ENCODE data around the gene TMTC1. TPM values are rescaled to one million over a fixed set of nuclear protein-coding genes. Genes with fewer than 3 reads are reported as not detected.

Gene TMTC1
- polyA plus RNA-seq, 4 donors: 1.1 to 11.4 (median 1.1) TPM

GRCh38 chr12:29580971-29581370 lies 202.8 kb downstream of the TMTC1 start:
- Histone ChIP-seq H3K36me3 (ENCODE audit: control insufficient read depth in 3 of 3, insufficient read depth in 2 of 3, low read depth in 1 of 3, low read length in 3 of 3) (no peaks in the 10 kb centered on the region), H3K9me3 (ENCODE audit: control insufficient read depth in 2 of 2, insufficient read depth in 1 of 2, low read depth in 1 of 2, low read length in 1 of 2) (no peaks in the 10 kb centered on the region), H3K27me3 (ENCODE audit: control insufficient read depth in 3 of 3, insufficient read depth in 3 of 3, low read length in 3 of 3) (peaks cover 0 to 1% (median 0%) of the 10 kb centered on the region in 3 donors), H3K27ac (ENCODE audit: low read depth in 1 of 3, low read length in 2 of 3) (no peak overlapping the region), H3K4me3 (ENCODE audit: low read depth in 1 of 3, low read length in 3 of 3) (no peak overlapping the region), H3K4me1 (ENCODE audit: control insufficient read depth in 3 of 3, insufficient read depth in 2 of 3, low read depth in 1 of 3, low read length in 2 of 3) (peaks cover 0 to 6% (median 0%) of the 10 kb centered on the region in 3 donors)
- FAIRE-seq (no peak), DNase-seq (no peak)
- WGBS, 3 donors: 71 to 73% (median 72%) methylated on average over 1 of the region's 1 CpG

DNA sequence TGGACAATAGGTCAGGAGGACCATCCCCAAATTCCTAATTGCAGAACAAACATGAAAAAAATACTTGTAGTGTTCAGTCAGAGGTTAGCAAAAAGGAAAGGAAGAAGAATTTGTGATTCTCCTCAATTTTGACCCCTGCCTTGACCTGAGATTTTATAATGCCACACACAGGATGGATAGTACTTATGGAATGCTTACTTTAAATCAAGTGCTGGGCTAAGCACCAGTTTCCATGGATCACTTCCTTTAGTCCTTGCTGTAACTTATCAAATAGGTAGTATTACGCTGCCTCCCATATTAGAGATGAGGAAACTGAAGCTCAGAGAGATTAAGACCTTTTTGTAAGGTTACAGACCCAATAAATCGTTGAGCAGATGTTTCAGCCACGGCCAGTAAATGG lies 205.0 kb downstream of the TMTC1 start:
- Histone ChIP-seq H3K4me1 (ENCODE audit: control insufficient read depth in 3 of 3, insufficient read depth in 2 of 3, low read depth in 1 of 3, low read length in 2 of 3) (peaks cover 0 to 6% (median 0%) of the 10 kb centered on the region in 3 donors), H3K4me3 (ENCODE audit: low read depth in 1 of 3, low read length in 3 of 3) (no peak overlapping the region), H3K27me3 (ENCODE audit: control insufficient read depth in 3 of 3, insufficient read depth in 3 of 3, low read length in 3 of 3) (peaks cover 0 to 1% (median 0%) of the 10 kb centered on the region in 3 donors), H3K36me3 (ENCODE audit: control insufficient read depth in 3 of 3, insufficient read depth in 2 of 3, low read depth in 1 of 3, low read length in 3 of 3) (no peaks in the 10 kb centered on the region), H3K9me3 (ENCODE audit: control insufficient read depth in 2 of 2, insufficient read depth in 1 of 2, low read depth in 1 of 2, low read length in 1 of 2) (no peaks in the 10 kb centered on the region), H3K27ac (ENCODE audit: low read depth in 1 of 3, low read length in 2 of 3) (no peak overlapping the region)
- FAIRE-seq: no peak
- DNase-seq: no peak
- 56 to 65% (median 58%) methylated on average over 3 of the region's 3 CpGs for WGBS, 3 donors

DNA sequence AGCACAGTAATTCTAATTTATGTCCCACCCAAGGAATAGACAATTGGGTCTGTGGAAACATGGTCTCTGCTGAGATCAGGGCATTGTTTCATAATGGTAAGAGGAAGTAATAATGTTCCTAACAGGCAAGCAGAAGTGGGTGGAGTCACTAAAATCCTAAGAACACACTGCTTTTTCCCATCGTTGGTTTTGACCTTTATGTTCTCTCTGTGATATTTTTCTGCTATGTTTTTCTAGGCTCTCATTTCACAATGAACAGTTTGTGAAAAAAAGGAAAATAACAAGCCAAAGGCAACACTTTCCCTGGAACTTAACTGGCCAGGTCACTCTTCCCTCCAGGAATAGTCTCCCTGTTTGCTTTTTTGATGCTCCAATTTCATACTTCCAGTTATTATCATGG lies 205.7 kb downstream of the TMTC1 start:
- Histone ChIP-seq H3K4me3 (ENCODE audit: low read depth in 1 of 3, low read length in 3 of 3) (no peak overlapping the region), H3K36me3 (ENCODE audit: control insufficient read depth in 3 of 3, insufficient read depth in 2 of 3, low read depth in 1 of 3, low read length in 3 of 3) (no peaks in the 10 kb centered on the region), H3K27me3 (ENCODE audit: control insufficient read depth in 3 of 3, insufficient read depth in 3 of 3, low read length in 3 of 3) (peaks cover 0 to 1% (median 0%) of the 10 kb centered on the region in 3 donors), H3K27ac (ENCODE audit: low read depth in 1 of 3, low read length in 2 of 3) (no peak overlapping the region), H3K9me3 (ENCODE audit: control insufficient read depth in 2 of 2, insufficient read depth in 1 of 2, low read depth in 1 of 2, low read length in 1 of 2) (no peaks in the 10 kb centered on the region), H3K4me1 (ENCODE audit: control insufficient read depth in 3 of 3, insufficient read depth in 2 of 3, low read depth in 1 of 3, low read length in 2 of 3) (peaks cover 0 to 6% (median 0%) of the 10 kb centered on the region in 3 donors)
- FAIRE-seq (no peak), DNase-seq (no peak)
- WGBS, 3 donors: 0 to 9% (median 4%) methylated on average over 1 of the region's 1 CpG

GRCh38 chr12:29574500-29574899 lies 209.2 kb downstream of the TMTC1 start:
- H3K27ac ChIP-seq (ENCODE audit: low read depth in 1 of 3, low read length in 2 of 3): no peak overlapping the region
- DNase-seq: peak in 1 of 2 donors; percentile 25
- H3K4me3 ChIP-seq (ENCODE audit: low read depth in 1 of 3, low read length in 3 of 3): no peak overlapping the region
- H3K4me1 ChIP-seq (ENCODE audit: control insufficient read depth in 3 of 3, insufficient read depth in 2 of 3, low read depth in 1 of 3, low read length in 2 of 3): no peaks in the 10 kb centered on the region
- no peaks in the 10 kb centered on the region for H3K9me3 ChIP-seq (ENCODE audit: control insufficient read depth in 2 of 2, insufficient read depth in 1 of 2, low read depth in 1 of 2, low read length in 1 of 2)
- no peaks in the 10 kb centered on the region for H3K36me3 ChIP-seq (ENCODE audit: control insufficient read depth in 3 of 3, insufficient read depth in 2 of 3, low read depth in 1 of 3, low read length in 3 of 3)
- H3K27me3 ChIP-seq (ENCODE audit: control insufficient read depth in 3 of 3, insufficient read depth in 3 of 3, low read length in 3 of 3): peaks cover 0 to 3% (median 0%) of the 10 kb centered on the region in 3 donors
- no peak for FAIRE-seq
- WGBS, 3 donors: 65 to 76% (median 70%) methylated on average over 4 of the region's 4 CpGs

DNA sequence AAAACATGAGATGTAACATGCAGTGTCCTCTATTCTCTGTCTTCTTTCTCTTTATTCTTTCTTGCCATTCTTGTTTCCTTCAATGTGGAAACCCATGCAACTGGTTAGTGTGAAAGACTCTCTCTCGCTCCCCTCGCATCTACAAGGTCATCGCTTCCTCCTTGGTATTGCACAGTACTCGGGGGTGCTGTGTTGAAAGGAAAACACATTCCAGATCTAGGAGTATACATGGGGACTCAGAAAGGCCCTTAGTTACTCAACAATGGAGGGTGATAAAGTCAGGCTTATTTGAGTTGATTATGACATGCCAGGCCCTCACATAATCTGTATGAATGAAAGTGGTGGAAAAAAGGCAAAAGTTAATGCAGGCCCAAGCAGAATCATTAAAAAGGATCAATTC lies 210.8 kb downstream of the TMTC1 start:
- Histone ChIP-seq H3K27me3 (ENCODE audit: control insufficient read depth in 3 of 3, insufficient read depth in 3 of 3, low read length in 3 of 3) (peaks cover 0 to 3% (median 0%) of the 10 kb centered on the region in 3 donors), H3K4me1 (ENCODE audit: control insufficient read depth in 3 of 3, insufficient read depth in 2 of 3, low read depth in 1 of 3, low read length in 2 of 3) (no peaks in the 10 kb centered on the region), H3K9me3 (ENCODE audit: control insufficient read depth in 2 of 2, insufficient read depth in 1 of 2, low read depth in 1 of 2, low read length in 1 of 2) (no peaks in the 10 kb centered on the region), H3K36me3 (ENCODE audit: control insufficient read depth in 3 of 3, insufficient read depth in 2 of 3, low read depth in 1 of 3, low read length in 3 of 3) (no peaks in the 10 kb centered on the region), H3K4me3 (ENCODE audit: low read depth in 1 of 3, low read length in 3 of 3) (no peak overlapping the region), H3K27ac (ENCODE audit: low read depth in 1 of 3, low read length in 2 of 3) (no peak overlapping the region)
- 62 to 67% (median 65%) methylated on average over 4 of the region's 4 CpGs for WGBS, 3 donors
- no peak for DNase-seq
- FAIRE-seq: no peak

- no peak for FAIRE-seq
- DNase-seq: no peak
- 90 to 95% (median 91%) methylated on average over 4 of the region's 4 CpGs for WGBS, 3 donors
Measured at GRCh38 chr12:29572464-29572863, 211.3 kb downstream of the TMTC1 start.

DNA sequence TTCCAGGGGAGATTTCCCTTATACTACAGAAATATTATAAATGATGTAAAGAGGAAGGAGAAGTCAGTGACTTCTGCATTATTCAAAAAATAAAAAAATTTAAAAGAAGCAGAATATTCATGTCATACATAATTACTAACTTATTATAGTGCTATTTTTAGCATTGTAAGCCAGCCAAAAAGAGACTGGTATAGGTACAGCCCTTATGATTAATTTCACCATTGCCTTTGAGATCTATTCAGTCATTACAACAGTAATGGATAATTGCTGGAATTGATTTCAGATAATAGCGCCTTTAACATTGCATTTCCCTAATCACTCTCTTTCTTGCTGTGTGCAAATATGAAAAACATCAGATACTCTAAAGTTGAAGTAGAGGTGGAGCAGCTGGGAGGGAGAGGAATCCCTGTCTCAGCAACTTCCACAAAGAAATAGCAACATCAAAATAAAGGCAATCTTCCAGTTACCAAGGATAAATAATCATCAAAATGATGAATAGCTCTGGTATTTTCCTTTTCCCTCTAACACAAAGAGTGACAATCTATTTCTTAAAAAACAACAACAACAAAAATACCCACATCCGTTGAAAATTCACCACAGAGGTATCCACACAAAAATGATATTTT lies 214.5 kb downstream of the TMTC1 start:
- DNase-seq: no peak
- peaks cover 0 to 2% of the 10 kb centered on the region in 2 donors for H3K9me3 ChIP-seq (ENCODE audit: control insufficient read depth in 2 of 2, insufficient read depth in 1 of 2, low read depth in 1 of 2, low read length in 1 of 2)
- no peak overlapping the region for H3K27ac ChIP-seq (ENCODE audit: low read depth in 1 of 3, low read length in 2 of 3)
- peaks cover 0 to 3% (median 0%) of the 10 kb centered on the region in 3 donors for H3K36me3 ChIP-seq (ENCODE audit: control insufficient read depth in 3 of 3, insufficient read depth in 2 of 3, low read depth in 1 of 3, low read length in 3 of 3)
- no peaks in the 10 kb centered on the region for H3K4me1 ChIP-seq (ENCODE audit: control insufficient read depth in 3 of 3, insufficient read depth in 2 of 3, low read depth in 1 of 3, low read length in 2 of 3)
- H3K27me3 ChIP-seq (ENCODE audit: control insufficient read depth in 3 of 3, insufficient read depth in 3 of 3, low read length in 3 of 3): peaks cover 0 to 2% (median 1%) of the 10 kb centered on the region in 3 donors
- FAIRE-seq: no peak
- 57 to 82% (median 77%) methylated on average over 2 of the region's 2 CpGs for WGBS, 3 donors
- H3K4me3 ChIP-seq (ENCODE audit: low read depth in 1 of 3, low read length in 3 of 3): no peak overlapping the region

More at GRCh38 chr12:29572464-29572863, 211.3 kb downstream of the TMTC1 start:
- Histone ChIP-seq H3K27ac (ENCODE audit: low read depth in 1 of 3, low read length in 2 of 3) (no peak overlapping the region), H3K27me3 (ENCODE audit: control insufficient read depth in 3 of 3, insufficient read depth in 3 of 3, low read length in 3 of 3) (peaks cover 0 to 3% (median 0%) of the 10 kb centered on the region in 3 donors), H3K9me3 (ENCODE audit: control insufficient read depth in 2 of 2, insufficient read depth in 1 of 2, low read depth in 1 of 2, low read length in 1 of 2) (no peaks in the 10 kb centered on the region), H3K4me3 (ENCODE audit: low read depth in 1 of 3, low read length in 3 of 3) (no peak overlapping the region), H3K4me1 (ENCODE audit: control insufficient read depth in 3 of 3, insufficient read depth in 2 of 3, low read depth in 1 of 3, low read length in 2 of 3) (no peaks in the 10 kb centered on the region), H3K36me3 (ENCODE audit: control insufficient read depth in 3 of 3, insufficient read depth in 2 of 3, low read depth in 1 of 3, low read length in 3 of 3) (no peaks in the 10 kb centered on the region)

DNA sequence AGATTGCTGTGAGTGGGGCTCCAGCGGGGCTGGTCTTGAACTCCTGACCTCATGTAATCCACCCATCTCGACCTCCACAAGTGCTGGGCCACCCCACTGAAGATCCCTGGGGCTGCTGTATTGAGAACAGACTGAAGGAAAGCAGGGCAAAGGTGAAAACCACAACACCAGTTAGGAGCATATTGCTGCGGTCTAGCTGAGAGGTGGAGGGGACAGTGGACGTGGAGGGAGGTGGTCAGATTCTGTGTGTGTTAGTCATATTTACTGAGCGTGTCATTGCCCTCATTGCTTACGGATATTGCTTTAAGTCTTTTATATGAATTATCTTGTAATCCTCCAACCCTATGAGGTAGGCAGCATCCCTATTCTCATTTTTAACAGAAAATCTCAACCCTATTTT lies 217.3 kb downstream of the TMTC1 start:
- Histone ChIP-seq H3K27ac (ENCODE audit: low read depth in 1 of 3, low read length in 2 of 3) (no peak overlapping the region), H3K9me3 (ENCODE audit: control insufficient read depth in 2 of 2, insufficient read depth in 1 of 2, low read depth in 1 of 2, low read length in 1 of 2) (peaks cover 0 to 2% of the 10 kb centered on the region in 2 donors), H3K36me3 (ENCODE audit: control insufficient read depth in 3 of 3, insufficient read depth in 2 of 3, low read depth in 1 of 3, low read length in 3 of 3) (peaks cover 0 to 3% (median 0%) of the 10 kb centered on the region in 3 donors), H3K4me1 (ENCODE audit: control insufficient read depth in 3 of 3, insufficient read depth in 2 of 3, low read depth in 1 of 3, low read length in 2 of 3) (peaks cover 0 to 6% (median 0%) of the 10 kb centered on the region in 3 donors), H3K27me3 (ENCODE audit: control insufficient read depth in 3 of 3, insufficient read depth in 3 of 3, low read length in 3 of 3) (peaks cover 0 to 2% (median 1%) of the 10 kb centered on the region in 3 donors), H3K4me3 (ENCODE audit: low read depth in 1 of 3, low read length in 3 of 3) (no peak overlapping the region)
- 62 to 74% (median 73%) methylated on average over 6 of the region's 6 CpGs for WGBS, 3 donors
- no peak for DNase-seq
- FAIRE-seq: no peak

Data from small intestine (tissue), 7 donors.